ENCODE measurements around the gene AFAP1L2. TPM values are rescaled to one million over a fixed set of nuclear protein-coding genes. Genes with fewer than 3 reads are reported as not detected.

The AFAP1L2 gene
- polyA plus RNA-seq, 4 donors = 29.2 to 48.8 (median 44.9) TPM

GRCh38 chr10:114278140-114278883, 126.0 kb downstream of the AFAP1L2 start:
- no peak for DNase-seq (ENCODE audit: low read depth in 4 of 4, low spot score in 3 of 4)

DNA sequence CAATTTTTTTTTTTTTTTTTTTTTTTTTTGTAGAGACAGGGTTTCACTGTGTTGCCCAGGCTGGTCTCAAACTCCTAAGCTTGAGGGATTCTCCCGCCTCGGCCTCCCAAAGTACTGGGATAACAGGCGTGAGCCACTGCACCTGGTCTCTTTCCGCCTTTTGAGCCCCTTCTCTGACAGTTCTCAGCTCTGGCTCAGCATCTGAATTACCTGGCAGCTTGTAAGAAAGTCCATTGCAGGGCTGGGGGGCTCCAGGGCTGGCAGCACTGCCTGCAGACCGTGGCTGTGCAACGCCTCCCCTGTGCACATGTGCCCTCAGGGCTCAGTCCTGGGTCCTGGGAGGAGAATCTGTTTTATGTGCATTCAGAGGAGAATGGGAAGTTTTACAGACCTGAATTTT, 127.6 kb downstream of the AFAP1L2 start:
- no peak for DNase-seq (ENCODE audit: low read depth in 4 of 4, low spot score in 3 of 4)

DNA sequence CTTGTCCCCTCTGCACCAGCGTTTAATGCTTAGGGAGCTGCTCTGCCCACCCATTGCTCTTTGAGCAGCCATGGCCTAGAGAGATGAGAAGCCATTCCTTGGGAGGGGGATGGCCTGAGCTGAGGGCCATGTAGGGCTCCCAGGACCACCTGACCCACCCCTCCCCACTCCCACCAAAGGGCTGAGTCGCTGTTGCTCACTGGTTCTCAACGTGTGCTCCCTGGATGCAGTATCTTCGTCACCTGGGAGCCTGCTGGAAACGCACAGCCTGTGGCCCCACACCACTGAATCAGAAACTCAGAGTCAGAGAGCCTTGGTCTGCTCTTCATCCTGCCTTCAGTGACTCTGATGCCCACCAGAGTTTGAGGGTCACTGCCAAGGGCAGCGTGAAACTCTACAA, 128.2 kb downstream of the AFAP1L2 start:
- DNase-seq (ENCODE audit: low read depth in 4 of 4, low spot score in 3 of 4) = no peak

- DNase-seq (ENCODE audit: low read depth in 4 of 4, low spot score in 3 of 4) = no peak
Measured at GRCh38 chr10:114274616-114275453, 129.5 kb downstream of the AFAP1L2 start.

DNA sequence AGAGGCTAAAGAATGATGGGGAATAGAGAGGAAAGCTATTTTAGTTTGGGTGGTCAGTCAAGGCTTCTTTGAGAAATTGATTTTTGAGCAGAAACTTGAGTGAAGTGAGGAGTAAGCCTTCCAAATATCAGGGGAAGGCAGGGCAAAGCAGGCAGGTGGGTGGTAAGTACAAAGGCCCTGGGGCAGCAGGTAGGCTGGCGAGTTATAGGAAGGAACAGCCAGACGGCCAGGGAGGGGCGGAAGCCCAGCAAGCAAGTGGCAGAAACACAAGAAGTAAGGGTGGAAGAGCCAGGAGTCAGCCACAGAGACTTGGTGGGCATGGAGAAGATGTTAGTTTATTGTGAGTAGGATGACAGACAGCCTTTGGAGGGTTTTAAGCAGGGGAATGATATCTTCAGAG, 130.4 kb downstream of the AFAP1L2 start:
- DNase-seq (ENCODE audit: low read depth in 4 of 4, low spot score in 3 of 4) = no peak

- DNase-seq (ENCODE audit: low read depth in 4 of 4, low spot score in 3 of 4) = no peak
Measured at GRCh38 chr10:114272696-114273095, 131.6 kb downstream of the AFAP1L2 start.

GRCh38 chr10:114271779-114272167, 132.5 kb downstream of the AFAP1L2 start:
- no peak for DNase-seq (ENCODE audit: low read depth in 4 of 4, low spot score in 3 of 4)

- DNase-seq (ENCODE audit: low read depth in 4 of 4, low spot score in 3 of 4) = no peak
Measured at GRCh38 chr10:114271075-114271778, 133.1 kb downstream of the AFAP1L2 start.

DNA sequence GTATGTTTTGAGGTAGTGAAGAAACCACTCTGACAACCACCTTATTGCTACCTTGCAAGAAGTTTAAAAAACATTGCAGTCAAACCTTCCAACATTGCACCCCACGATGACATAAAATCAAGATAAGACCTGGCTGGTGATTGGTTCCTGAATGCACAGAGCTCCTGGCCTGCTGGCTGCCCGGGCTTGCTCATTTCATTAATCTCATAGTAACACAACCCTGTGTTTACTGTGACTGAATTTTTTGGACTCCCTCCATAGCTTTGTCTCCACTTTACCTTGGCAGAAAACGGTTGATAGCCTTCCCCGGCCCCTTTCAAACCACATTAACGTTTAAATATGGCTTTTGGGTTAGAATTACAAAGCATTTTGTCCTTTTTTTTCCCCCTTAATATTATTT, 137.8 kb downstream of the AFAP1L2 start:
- no peak for DNase-seq (ENCODE audit: low read depth in 4 of 4, low spot score in 3 of 4)

DNA sequence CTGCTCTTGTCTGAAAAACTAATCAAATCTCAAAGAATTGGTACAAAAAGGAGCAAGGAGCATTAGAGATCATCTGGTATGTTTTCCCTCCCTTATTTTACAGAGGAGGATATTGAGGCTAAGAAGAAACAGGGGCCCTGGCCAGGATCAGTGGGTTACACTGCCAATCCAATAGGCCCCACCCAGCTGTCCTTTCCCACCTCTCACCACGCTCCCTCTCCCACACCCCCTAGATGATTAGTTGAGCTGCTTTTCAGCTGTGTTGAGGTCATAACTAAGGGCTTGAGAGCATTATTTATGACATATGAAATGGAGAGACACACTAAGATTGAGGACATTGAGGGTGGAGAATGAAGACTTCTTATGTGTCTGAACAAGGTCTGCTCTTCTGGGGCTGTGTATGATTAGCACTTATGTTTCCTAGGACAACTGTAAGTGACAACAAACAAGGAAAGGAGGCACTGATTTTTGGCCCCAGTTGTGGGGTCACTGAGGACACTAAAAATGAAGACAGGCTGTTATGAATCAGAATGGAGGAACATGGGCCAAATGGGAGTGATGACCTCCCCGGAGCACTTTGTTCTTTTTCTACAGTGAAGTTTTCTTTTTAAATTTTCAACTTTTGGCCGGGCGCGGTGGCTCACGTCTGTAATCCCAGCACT, 138.8 kb downstream of the AFAP1L2 start:
- no peak for DNase-seq (ENCODE audit: low read depth in 4 of 4, low spot score in 3 of 4)

DNA sequence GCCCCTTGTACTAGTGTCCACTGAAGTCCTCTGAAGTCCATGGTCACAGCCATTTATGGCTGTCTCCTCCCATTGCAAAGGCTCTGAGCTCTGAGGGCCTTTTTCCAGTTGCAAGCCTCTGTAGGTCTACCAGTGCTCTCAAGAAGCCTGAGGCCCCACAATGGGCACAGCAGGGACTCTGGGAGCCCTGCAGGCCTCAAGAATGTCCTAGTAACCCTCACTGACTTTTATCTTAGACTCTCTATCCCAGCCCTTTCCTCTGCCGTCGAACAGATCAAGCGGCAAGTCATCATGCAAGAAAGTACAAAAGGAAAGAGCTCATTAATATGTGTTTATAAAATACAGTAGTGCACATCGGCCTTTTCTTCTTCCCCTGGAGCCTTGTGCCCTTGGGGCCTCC, 141.8 kb downstream of the AFAP1L2 start:
- no peak for DNase-seq (ENCODE audit: low read depth in 4 of 4, low spot score in 3 of 4)

DNA sequence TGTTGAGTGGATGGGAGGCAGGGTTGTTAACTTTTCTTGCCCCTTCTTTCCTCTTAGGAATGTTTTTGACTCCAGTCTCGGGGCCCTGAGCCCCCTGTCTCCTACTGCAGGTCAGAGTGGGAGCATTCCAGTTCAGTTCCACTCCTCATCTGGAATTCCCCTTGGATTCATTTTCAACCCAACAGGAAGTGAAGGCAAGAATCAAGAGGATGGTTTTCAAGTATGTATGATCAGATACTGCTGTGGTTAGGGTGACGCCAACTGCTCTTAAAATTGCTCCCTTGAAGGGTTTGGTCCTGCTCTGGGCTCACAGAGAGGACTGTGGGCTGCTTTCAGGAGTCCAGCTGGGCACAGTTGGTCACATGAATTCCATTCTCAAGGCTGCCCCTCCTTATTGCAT, 143.2 kb downstream of the AFAP1L2 start:
- no peak for DNase-seq (ENCODE audit: low read depth in 4 of 4, low spot score in 3 of 4)

- DNase-seq (ENCODE audit: low read depth in 4 of 4, low spot score in 3 of 4) = no peak
Measured at GRCh38 chr10:114260366-114260765, 143.9 kb downstream of the AFAP1L2 start.

DNA sequence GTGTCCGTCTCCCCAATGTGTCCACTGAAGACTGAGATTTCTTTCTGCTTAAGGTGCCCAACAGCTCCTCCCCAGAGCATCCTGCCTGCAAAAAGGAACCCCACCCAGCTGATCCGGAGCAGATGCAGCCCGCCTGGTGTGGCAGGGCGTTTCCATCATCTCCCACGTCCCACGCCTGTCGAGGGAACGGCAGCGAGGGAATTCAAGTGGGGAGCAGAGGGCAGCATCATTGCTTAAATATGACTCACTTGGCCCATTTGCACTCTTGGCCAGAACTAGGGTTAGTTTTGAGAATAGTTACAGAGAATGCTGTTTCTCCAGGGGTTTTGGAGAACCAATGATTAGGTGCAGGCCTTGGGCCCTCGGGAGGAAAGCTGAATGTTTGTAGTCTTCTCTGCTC, 144.5 kb downstream of the AFAP1L2 start:
- no peak for DNase-seq (ENCODE audit: low read depth in 4 of 4, low spot score in 3 of 4)

DNA sequence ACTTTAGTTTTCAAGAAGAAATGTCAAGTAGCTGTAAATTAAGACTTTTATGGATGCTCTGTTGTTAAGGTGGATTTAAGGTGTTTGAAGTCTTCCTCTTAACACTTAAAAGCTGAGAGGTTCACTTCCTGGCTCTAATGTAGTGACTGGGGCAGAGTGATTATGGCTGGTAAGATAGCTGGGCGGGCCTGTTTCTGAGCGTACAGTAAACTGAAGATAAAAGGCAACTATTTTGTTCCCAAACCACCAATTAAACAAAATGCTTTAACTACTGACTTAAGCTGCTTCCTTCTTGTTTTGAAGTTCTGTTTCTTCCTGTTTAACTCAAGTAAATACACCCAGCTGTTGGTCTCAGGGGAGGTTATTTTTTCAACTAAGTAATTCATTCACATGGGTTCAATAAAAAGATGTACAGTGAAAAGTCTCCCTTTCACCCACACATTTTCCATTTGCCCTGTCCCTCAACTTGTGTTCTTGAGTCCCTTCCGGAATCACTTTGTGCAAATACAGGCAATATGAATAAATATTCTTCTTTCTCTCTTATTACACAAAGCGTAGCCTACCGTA, 145.9 kb downstream of the AFAP1L2 start:
- no peak for DNase-seq (ENCODE audit: low read depth in 4 of 4, low spot score in 3 of 4)

DNA sequence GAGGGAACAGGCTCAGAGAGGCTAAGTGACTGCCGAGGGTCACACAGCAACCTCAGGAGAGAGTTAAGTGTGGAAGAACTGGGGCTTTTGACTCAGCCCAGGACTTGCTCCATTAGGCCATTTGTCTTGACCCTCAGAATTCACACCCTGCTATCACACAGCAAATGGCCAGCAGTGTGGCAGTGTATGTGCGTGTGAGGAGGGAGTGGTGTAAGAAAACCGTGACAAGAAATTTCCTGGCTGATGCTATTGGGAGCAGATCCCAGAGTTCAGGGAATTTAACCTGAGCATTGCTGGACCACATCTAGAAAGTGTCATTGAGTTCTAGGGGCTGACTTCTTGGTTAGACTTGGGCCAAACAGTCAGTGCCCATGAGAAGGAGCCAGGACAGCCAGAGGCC, 146.8 kb downstream of the AFAP1L2 start:
- no peak for DNase-seq (ENCODE audit: low read depth in 4 of 4, low spot score in 3 of 4)

DNA sequence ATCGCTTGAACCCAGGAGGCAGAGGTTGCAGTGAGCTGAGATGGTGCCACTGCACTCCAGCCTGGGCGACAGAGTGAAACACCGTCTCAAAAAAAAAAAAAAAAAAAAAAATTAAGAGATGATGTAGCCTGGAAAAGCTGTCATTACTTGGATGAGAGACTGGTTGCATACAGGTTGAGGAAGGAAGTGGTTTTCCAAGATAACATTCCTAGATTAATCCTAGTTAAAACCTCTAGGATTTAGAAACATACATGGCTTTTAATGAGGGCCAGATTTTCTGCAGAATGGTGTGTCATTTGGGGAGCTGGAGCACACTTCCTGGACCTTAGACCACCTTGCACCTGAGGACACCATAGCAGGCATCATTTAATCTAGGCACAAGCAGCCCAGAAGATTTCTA, 147.5 kb downstream of the AFAP1L2 start:
- no peak for DNase-seq (ENCODE audit: low read depth in 4 of 4, low spot score in 3 of 4)

- no peak for DNase-seq (ENCODE audit: low read depth in 4 of 4, low spot score in 3 of 4)
Measured at GRCh38 chr10:114256008-114256765, 148.1 kb downstream of the AFAP1L2 start.

GRCh38 chr10:114255227-114255626, 149.1 kb downstream of the AFAP1L2 start:
- no peak for DNase-seq (ENCODE audit: low read depth in 4 of 4, low spot score in 3 of 4)

GRCh38 chr10:114252883-114253282, 151.4 kb downstream of the AFAP1L2 start:
- no peak for DNase-seq (ENCODE audit: low read depth in 4 of 4, low spot score in 3 of 4)

Measured in left renal pelvis (tissue), 4 donors.